GM12875 (cell line): ENCODE measurements around the gene EDIL3.

Source experiments
- H3K4me3 ChIP-seq: one replicate; pipeline ENCODE4 v1.5.1; 2011; ENCODE audit warnings: low read depth, low read length, control low read depth
- TF ChIP-seq, protein P1 (sequence below): IDR thresholded peaks from 2 replicates; pipeline ENCODE4 v1.5.1; 2011; ENCODE audit warnings: low read depth, mild to moderate bottlenecking, control low read depth, inconsistent platforms, low read length, moderate library complexity, borderline replicate concordance; ENCODE audit not compliant: insufficient read depth

EDIL3 gene

DNA sequence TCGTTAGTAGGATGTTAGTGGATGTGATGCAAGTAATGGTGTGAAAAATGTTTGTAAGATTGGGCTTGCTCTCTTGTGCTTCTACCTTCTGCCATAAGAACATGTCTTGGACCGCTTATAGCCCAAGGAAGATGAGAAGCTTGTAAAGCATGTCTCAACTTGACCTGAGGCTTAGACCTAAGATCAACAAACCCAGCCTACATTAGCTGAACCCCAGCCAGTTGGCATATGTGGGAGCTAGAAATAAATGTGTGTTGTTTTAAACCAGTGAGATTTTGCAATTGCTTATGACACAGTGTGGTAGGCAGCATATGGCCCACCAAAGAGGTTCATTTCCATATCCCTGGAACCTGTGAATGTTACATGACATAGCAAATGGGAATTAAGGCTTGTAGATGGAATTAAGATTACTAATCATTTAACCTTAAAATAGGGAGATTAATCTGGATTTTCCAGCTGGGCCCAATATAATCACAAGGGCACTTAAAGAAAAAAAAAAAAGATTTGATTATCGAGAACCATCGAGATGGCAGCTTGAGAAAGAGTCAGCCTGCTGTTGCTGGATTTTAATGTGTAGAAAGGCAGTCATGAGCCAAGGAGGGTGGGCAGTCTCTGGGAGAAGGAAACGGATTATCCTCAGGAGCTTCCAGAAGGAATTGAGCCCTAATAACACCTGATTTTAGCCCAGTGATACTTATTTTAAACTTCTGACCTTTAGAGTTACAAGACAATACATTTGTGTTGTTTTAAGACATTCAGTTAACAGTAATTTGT is 27.3 kb upstream of the EDIL3 start:
- TF ChIP-seq, protein P1, sequence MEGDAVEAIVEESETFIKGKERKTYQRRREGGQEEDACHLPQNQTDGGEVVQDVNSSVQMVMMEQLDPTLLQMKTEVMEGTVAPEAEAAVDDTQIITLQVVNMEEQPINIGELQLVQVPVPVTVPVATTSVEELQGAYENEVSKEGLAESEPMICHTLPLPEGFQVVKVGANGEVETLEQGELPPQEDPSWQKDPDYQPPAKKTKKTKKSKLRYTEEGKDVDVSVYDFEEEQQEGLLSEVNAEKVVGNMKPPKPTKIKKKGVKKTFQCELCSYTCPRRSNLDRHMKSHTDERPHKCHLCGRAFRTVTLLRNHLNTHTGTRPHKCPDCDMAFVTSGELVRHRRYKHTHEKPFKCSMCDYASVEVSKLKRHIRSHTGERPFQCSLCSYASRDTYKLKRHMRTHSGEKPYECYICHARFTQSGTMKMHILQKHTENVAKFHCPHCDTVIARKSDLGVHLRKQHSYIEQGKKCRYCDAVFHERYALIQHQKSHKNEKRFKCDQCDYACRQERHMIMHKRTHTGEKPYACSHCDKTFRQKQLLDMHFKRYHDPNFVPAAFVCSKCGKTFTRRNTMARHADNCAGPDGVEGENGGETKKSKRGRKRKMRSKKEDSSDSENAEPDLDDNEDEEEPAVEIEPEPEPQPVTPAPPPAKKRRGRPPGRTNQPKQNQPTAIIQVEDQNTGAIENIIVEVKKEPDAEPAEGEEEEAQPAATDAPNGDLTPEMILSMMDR = no peak
- no peak overlapping the region for H3K4me3 ChIP-seq

DNA sequence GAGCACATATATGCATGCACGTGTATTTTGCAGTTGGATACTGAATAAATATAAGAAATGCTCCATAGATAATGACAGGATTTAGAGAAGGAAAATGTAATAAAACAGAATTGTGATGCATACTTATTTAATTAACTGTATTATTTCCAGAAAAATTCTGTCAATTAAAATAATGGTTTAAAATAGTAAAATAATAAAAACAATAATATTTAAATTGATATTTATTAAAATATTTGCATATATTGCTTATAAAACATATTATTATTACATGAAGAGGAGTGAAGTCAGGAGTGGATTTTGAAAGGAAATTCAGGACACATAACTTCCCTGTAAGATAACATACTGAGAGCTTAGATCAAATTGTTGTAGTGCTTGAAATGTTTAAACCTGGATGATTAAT is 21.4 kb upstream of the EDIL3 start:
- TF ChIP-seq, protein P1 = no peak
- H3K4me3 ChIP-seq = no peak overlapping the region

DNA sequence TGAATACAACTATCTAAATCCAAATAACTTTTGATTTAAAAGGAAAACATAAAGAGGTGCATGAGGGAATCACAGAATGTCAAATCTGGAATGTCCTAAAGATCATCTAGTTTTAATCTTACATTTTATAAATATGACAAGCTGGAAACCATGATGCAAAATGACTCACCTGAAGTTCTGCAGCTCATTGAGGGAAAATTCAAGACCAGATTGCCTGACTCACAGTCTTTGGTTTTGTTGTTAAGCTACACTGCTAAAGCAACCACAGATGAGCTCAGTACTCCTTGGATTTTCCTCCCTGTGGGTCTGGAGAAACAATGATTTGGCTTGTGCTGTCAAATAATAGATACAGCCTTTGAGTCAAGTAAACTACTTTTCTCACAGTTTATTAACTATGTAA is 19.1 kb upstream of the EDIL3 start:
- H3K4me3 ChIP-seq = no peak overlapping the region
- TF ChIP-seq, protein P1 = no peak

DNA sequence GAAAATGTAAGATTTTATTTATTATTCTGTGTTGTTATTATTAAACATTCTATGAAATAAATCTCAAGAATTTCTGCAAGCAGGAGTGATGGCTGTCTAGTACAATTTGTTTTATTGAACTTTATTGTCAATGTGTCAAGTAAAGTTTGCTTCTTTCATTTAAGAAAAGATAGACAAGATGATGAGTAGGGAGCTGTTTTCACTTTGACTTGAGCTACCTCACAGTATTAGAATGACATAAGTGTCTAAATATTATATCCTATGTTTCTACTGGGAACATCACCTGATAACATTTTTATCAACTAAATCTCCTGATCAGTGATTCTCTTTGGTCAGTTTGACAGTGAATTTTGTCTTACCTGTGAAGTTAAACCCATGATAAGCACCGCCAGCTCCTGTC is 12.7 kb upstream of the EDIL3 start:
- TF ChIP-seq, protein P1 = no peak
- no peak overlapping the region for H3K4me3 ChIP-seq

DNA sequence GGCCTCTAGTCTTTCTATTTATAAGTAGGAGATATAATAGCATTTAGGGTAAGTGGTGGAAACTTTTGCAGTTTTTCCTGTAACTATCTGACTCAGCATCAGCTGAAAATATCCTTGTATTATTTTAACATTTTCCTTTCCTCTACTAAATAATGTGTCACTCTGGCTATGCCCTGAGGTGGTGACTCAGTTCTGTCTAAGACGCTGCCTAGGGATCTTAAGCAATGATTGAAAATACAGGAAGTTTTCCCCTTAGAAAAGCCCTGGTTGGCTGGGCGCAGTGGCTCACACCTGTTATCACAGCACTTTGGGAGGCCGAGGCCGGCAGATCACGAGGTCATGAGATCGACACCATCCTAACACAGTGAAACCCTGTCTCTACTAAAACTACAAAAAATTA is 9.3 kb upstream of the EDIL3 start:
- no peak overlapping the region for H3K4me3 ChIP-seq
- TF ChIP-seq, protein P1 = no peak

DNA sequence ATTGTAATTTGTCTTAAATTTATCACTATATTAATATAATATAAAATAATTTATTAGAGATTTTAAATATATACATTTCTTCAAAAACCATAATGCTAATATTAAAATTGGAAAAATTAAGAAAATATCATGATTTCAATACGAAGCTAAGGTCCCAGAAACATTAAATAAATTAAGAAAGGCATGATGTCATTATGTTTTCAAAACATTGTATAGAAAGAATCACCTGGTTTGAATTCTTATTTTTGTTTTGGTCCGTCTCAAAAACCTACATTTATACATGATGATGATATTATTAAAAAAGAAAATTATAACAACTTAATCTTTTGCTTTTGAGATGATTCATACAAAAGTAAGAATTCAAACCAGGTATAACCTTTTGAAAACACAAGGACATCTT is 8.2 kb upstream of the EDIL3 start:
- TF ChIP-seq, protein P1 = no peak
- no peak overlapping the region for H3K4me3 ChIP-seq

DNA sequence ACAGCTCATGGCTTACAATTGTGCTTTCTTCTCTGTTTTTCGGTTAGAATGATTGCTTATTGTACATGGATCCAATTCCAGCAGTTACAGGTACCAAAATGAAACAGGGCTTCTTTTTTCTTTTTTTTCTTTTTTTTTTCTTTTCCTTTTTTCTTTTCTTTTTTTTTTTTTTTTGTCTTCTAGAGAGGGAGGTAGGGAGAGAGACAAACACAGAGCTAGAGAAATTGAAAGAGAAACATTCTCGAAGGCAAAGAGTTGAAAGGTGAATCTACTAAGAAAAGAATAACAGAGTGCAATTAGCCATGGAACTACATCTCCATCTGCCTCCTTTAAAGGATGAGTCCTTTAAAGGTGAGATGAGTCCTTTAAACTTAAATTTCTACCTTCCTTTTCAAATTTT is 1.0 kb upstream of the EDIL3 start:
- TF ChIP-seq, protein P1 = no peak
- no peak overlapping the region for H3K4me3 ChIP-seq
